BLaER1 (cell line): ENCODE measurements around the gene SLC9C2.

Source experiments
- H3K27ac ChIP-seq: shearing (Covaris generic); formaldehyde crosslinking; 2 replicates; pipeline ENCODE4 v1.8.1; 2022
- H3K27me3 ChIP-seq: shearing (Covaris generic); formaldehyde crosslinking; 2 replicates; pipeline ENCODE4 v1.8.1; 2022
- H3K36me3 ChIP-seq: shearing (Covaris generic); formaldehyde crosslinking; 2 replicates; pipeline ENCODE4 v1.8.1; 2022
- H3K4me1 ChIP-seq: shearing (Covaris generic); formaldehyde crosslinking; 2 replicates; pipeline ENCODE4 v1.8.1; 2022
- H3K4me2 ChIP-seq: shearing (Covaris generic); formaldehyde crosslinking; 2 replicates; pipeline ENCODE4 v1.8.1; 2022
- H3K4me3 ChIP-seq: shearing (Covaris generic); formaldehyde crosslinking; 2 replicates; pipeline ENCODE4 v1.8.1; 2022
- H3K9ac ChIP-seq: shearing (Covaris generic); formaldehyde crosslinking; 2 replicates; pipeline ENCODE4 v1.8.1; 2022
- H3K9me3 ChIP-seq: shearing (Covaris generic); formaldehyde crosslinking; 2 replicates; pipeline ENCODE4 v1.8.1; 2022
- H4K20me1 ChIP-seq: shearing (Covaris generic); formaldehyde crosslinking; 2 replicates; pipeline ENCODE4 v1.8.1; 2022
- Cebpa-rat ChIP-seq: shearing (Covaris generic); IDR thresholded peaks from 2 replicates; pipeline ENCODE4 v1.8.1; 2022

Gene SLC9C2

DNA sequence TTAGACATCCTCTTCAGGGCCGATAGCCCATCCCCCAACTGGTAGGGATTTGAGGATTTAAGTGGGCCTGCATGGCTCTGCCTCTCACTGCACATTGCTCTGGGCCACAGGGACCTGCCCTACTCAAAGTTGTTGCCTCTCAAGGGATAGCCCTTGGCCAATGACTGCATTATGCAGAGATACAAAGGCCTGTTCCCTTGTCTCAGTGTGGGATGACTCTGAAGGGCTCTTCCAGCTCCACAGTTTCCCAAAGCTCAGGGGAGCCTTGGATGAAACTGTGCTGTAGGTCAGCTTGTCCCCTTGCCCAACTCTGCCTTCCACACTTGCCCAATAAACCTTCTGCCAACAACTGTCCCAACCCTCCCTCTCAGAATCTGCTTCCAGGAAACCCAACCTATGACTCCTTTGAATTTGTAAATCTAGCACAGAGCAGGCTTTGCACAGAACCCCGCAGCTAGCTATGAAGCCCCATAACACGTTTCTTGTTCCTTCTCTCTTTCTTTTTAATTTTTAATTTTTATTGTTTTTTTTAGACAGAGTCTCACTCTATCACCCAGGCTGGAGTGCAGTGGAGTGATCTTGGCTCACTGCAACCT is 42.5 kb downstream of the SLC9C2 start:
- no peaks in the 10 kb centered on the region for H3K27me3 ChIP-seq
- no peak for TF ChIP-seq Cebpa-rat
- no peaks in the 10 kb centered on the region for H3K4me1 ChIP-seq
- H3K4me2 ChIP-seq = no peak overlapping the region
- no peaks in the 10 kb centered on the region for H4K20me1 ChIP-seq
- no peaks in the 10 kb centered on the region for H3K36me3 ChIP-seq
- no peak overlapping the region for H3K4me3 ChIP-seq
- H3K9me3 ChIP-seq = no peaks in the 10 kb centered on the region
- no peak overlapping the region for H3K9ac ChIP-seq
- no peak overlapping the region for H3K27ac ChIP-seq

DNA sequence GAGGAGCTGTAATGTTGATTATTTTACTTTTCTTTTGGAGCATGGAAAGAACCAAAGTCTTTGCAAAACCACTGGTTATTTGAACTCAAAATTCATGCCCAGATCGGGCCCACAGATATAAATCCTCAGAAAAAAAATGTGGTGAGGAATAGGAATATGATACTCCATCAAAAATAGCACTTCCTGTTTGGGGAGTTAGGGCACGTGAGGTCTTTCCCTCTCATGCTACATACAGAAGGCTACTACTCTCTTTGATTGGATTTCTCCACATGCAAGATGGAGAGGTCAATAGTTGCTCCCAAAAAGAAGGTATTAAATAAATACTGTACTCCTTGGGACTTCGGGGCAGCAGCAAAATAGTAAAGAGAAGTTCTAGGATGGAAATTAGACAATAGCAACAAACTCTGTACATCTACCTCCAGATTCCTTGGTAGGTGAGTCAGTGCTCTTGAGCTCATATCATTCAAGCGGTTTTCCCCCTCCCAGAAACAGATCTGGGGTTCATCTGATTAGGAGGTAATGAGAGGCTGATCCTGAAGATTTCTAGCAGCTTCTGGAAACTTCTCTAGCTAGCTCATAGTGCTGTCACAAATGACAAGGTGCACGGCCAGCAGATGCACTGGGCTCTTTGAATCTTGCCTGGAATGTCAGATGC is 47.1 kb downstream of the SLC9C2 start:
- H3K36me3 ChIP-seq = no peaks in the 10 kb centered on the region
- no peak overlapping the region for H3K4me2 ChIP-seq
- H3K4me3 ChIP-seq = no peak overlapping the region
- H3K9ac ChIP-seq = no peak overlapping the region
- TF ChIP-seq Cebpa-rat = no peak
- H3K4me1 ChIP-seq = no peaks in the 10 kb centered on the region
- no peaks in the 10 kb centered on the region for H4K20me1 ChIP-seq
- H3K27me3 ChIP-seq = no peaks in the 10 kb centered on the region
- H3K9me3 ChIP-seq = no peaks in the 10 kb centered on the region
- no peak overlapping the region for H3K27ac ChIP-seq

DNA sequence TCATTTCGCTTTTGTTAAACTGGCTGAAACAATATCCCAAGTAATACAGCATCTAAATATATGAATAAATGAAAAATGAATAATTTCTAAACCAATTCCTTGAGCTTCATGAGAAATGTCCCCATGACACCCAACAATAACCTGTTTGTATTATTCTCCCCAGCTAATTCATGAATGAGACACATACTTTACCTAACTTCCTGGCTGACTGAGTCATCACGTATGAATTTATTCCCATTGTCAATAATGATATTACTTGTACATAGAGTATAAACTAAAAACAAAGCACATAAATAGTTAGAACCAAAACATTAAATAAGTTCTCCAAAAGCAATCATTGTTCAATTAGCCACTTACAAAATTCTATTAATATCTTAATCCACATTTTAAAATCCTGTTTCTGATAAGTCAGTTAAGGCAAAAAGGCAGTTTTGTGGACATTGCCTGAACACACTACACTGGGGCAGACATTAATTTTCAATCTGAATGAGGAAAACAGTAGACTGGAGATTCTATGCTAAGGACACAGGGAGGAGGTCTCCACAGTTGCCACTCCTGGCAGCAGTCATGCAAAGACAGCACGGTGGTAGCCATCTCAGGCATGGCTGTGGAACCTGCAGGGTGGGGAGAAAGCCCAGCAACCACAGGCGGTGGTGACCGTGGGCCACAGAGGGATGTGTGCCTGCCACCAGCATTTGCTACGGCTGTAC is 48.2 kb downstream of the SLC9C2 start:
- no peaks in the 10 kb centered on the region for H3K4me1 ChIP-seq
- no peaks in the 10 kb centered on the region for H3K36me3 ChIP-seq
- no peaks in the 10 kb centered on the region for H3K9me3 ChIP-seq
- H4K20me1 ChIP-seq = no peaks in the 10 kb centered on the region
- H3K9ac ChIP-seq = no peak overlapping the region
- TF ChIP-seq Cebpa-rat = no peak
- no peaks in the 10 kb centered on the region for H3K27me3 ChIP-seq
- H3K27ac ChIP-seq = no peak overlapping the region
- H3K4me2 ChIP-seq = no peak overlapping the region
- H3K4me3 ChIP-seq = no peak overlapping the region

DNA sequence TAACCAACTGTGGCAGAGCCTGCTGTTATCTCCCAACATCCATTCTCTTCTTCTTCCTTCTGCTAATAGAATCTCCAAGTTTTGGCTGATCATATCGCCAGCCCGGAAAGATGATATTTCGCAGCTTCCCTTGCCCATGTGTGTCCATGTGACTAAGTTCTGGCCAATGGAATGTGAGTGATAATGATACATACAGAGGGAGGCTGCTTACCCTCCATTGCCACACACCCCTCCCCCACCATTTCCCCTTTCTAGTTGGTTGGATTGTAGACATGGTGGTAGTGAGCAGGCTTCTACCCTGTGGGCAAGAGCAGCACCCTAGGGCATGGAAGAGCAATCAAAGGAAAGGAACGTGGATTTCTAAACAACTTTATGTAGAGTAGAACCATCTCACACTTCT is 48.8 kb downstream of the SLC9C2 start:
- no peak overlapping the region for H3K9ac ChIP-seq
- H3K27me3 ChIP-seq = no peaks in the 10 kb centered on the region
- no peak overlapping the region for H3K4me2 ChIP-seq
- no peaks in the 10 kb centered on the region for H3K4me1 ChIP-seq
- H3K36me3 ChIP-seq = no peaks in the 10 kb centered on the region
- no peaks in the 10 kb centered on the region for H4K20me1 ChIP-seq
- H3K4me3 ChIP-seq = no peak overlapping the region
- H3K9me3 ChIP-seq = no peaks in the 10 kb centered on the region
- no peak overlapping the region for H3K27ac ChIP-seq
- no peak for TF ChIP-seq Cebpa-rat

DNA sequence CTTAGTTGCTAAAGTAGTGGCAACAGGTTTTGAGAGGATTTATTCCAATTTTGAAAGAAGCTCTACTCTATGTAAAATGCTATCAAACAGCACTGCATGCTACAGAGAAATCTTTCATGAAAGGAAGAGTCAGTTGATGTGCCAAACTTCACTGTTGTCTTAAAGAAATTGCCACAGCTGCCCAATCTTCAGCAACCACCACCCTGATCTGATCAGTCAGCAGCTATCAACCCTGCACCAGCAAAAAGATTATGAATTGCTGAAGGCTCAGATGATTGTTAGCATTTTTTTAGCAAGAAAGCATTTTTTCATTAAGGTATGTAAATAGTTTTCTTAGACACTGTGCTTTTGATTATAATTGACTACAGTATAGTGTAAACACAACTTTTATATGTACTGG is 49.6 kb downstream of the SLC9C2 start:
- H4K20me1 ChIP-seq = no peaks in the 10 kb centered on the region
- H3K27ac ChIP-seq = no peak overlapping the region
- H3K9me3 ChIP-seq = no peaks in the 10 kb centered on the region
- H3K4me3 ChIP-seq = no peak overlapping the region
- no peaks in the 10 kb centered on the region for H3K4me1 ChIP-seq
- no peak overlapping the region for H3K9ac ChIP-seq
- TF ChIP-seq Cebpa-rat = no peak
- no peak overlapping the region for H3K4me2 ChIP-seq
- H3K36me3 ChIP-seq = no peaks in the 10 kb centered on the region
- no peaks in the 10 kb centered on the region for H3K27me3 ChIP-seq

DNA sequence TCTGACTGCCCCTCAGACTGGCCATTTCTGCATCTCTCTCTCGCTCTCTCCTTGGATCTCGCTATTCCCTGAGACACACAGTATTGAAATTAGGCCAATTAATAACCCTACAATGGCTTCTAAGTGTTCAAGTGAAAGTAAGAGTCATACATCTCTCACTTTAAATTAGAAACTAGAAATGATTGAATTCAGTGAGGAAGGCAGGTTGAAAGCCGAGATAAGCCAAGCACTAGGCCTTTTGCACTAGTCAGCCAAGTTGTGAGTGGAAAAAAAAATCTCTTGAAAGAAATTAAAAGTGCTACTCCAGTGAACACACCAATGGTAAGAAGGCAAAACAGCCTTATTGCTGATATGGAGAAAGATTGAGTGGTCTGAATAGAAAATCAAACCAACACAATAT is 51.2 kb downstream of the SLC9C2 start:
- Histone ChIP-seq H4K20me1 (no peaks in the 10 kb centered on the region), H3K4me2 (no peak overlapping the region), H3K9ac (no peak overlapping the region), H3K4me3 (no peak overlapping the region), H3K36me3 (no peaks in the 10 kb centered on the region), H3K9me3 (no peaks in the 10 kb centered on the region), H3K4me1 (no peaks in the 10 kb centered on the region), H3K27ac (no peak overlapping the region), H3K27me3 (no peaks in the 10 kb centered on the region)
- TF ChIP-seq Cebpa-rat = no peak

DNA sequence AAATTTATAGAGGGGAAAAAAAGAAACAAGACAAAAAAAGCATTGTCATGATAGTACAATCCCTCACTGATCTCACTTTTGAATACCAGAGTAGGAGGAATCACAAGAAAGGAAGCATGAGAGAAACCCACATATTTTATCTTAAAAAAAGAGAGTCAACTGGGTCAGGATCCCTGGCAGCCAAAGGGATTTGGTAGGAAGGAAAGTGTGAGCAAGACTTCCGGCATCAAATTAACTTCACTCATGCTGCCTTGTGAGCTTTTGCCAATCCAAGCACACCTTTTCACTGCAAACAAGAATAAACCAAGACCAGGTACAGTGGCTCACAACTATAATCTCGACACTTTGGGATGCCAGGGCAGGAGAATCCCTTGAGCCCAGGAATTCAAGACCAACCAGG is 53.1 kb downstream of the SLC9C2 start:
- TF ChIP-seq Cebpa-rat = no peak
- H3K27me3 ChIP-seq = no peaks in the 10 kb centered on the region

DNA sequence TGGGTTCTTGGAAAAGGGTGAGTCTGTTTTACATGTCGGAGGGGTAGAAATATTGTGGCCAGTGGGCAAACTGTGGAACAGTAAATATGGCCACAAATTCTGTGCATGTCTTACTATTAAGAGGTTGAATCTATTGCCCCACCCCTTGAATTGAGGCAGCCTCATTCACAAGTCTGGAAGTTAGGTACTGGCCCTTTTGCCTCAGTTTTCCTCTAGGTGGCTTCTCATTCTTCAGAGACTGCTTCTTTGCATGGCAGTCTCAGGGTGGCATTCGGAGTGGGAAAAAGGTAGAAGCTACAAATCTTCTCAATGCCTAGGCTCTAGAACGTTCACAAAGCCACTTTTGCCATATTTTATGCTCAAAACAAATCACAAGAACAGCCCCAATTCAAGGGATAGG is 57.2 kb downstream of the SLC9C2 start:
- no peak for TF ChIP-seq Cebpa-rat
- Histone ChIP-seq H3K36me3 (no peaks in the 10 kb centered on the region), H3K27me3 (no peaks in the 10 kb centered on the region), H3K4me3 (no peak overlapping the region), H4K20me1 (no peaks in the 10 kb centered on the region), H3K9me3 (no peaks in the 10 kb centered on the region), H3K4me1 (no peaks in the 10 kb centered on the region), H3K27ac (no peak overlapping the region), H3K4me2 (no peak overlapping the region), H3K9ac (no peak overlapping the region)

More for the DNA sequence above, 53.1 kb downstream of the SLC9C2 start:
- no peak overlapping the region for H3K9ac ChIP-seq
- no peak overlapping the region for H3K27ac ChIP-seq
- no peak overlapping the region for H3K4me2 ChIP-seq
- no peaks in the 10 kb centered on the region for H3K36me3 ChIP-seq
- no peaks in the 10 kb centered on the region for H4K20me1 ChIP-seq
- H3K4me1 ChIP-seq = no peaks in the 10 kb centered on the region
- H3K4me3 ChIP-seq = no peak overlapping the region
- no peaks in the 10 kb centered on the region for H3K9me3 ChIP-seq

DNA sequence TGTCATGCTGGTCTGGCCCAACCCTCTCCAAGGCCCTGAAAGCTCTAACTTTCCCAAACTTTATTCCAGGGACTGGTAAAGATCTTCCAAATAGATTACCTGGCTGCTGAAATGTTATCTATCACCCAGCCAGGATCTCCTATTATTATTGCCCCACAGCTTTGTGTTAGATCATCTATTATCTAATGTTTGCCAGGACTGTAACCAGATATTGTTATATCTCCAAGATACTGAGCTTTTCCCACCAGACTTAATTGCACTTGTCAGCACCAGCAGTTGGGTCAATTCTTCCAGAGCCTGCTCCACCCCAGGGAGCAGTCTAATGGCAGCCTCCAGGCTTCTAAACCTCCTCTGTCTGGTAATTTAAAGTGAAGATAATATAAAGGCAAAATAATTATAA is 66.6 kb downstream of the SLC9C2 start:
- no peak overlapping the region for H3K4me2 ChIP-seq
- TF ChIP-seq Cebpa-rat = no peak
- no peaks in the 10 kb centered on the region for H3K4me1 ChIP-seq
- H3K4me3 ChIP-seq = no peak overlapping the region
- H3K27me3 ChIP-seq = no peaks in the 10 kb centered on the region
- H3K36me3 ChIP-seq = no peaks in the 10 kb centered on the region
- no peak overlapping the region for H3K27ac ChIP-seq
- no peaks in the 10 kb centered on the region for H3K9me3 ChIP-seq
- H4K20me1 ChIP-seq = no peaks in the 10 kb centered on the region
- H3K9ac ChIP-seq = no peak overlapping the region

DNA sequence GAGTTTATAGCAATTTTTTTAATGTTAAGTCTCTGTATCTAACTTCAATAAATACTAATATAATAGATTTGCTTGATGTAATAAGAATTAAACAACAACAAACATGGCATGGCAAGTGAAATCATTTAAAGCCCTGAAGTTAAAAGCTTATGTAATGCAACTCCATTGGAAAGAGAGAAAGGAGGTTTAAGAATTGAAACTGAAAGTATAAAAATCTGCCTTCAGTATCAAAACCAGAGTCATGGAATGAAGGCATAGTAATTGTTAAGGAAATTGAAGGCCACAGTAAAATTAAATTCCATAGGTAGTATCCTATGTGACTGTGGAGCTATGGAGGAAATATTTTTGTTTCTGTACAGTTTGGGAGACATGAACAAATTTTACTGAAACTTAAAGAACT is 70.6 kb downstream of the SLC9C2 start:
- Histone ChIP-seq H3K9me3 (no peaks in the 10 kb centered on the region), H3K27ac (no peak overlapping the region), H3K4me2 (no peak overlapping the region), H4K20me1 (no peaks in the 10 kb centered on the region), H3K4me3 (no peak overlapping the region), H3K4me1 (no peaks in the 10 kb centered on the region), H3K36me3 (no peaks in the 10 kb centered on the region), H3K9ac (no peak overlapping the region), H3K27me3 (no peaks in the 10 kb centered on the region)
- no peak for TF ChIP-seq Cebpa-rat
